ENCODE data around the gene APOM.

The APOM gene

GRCh38 chr6:31619805-31620585, 35.7 kb upstream of the APOM start (continued):
- TF ChIP-seq ZNF18 (tag by site-specific recombination; IDR thresholded peaks at IDR 0.05) (no peak), ZNF785 (tag by site-specific recombination; IDR thresholded peaks at IDR 0.05) (0 out of 2 replicates have a peak, but pooled peaks have one; percentile 39), ZNF155 (tag by site-specific recombination; IDR thresholded peaks at IDR 0.05) (no peak), YY2 (tag by site-specific recombination; IDR thresholded peaks at IDR 0.05) (peak; percentile 46), ZBTB1 (tag by site-specific recombination; IDR thresholded peaks at IDR 0.05) (no peak), ZFHX2 (tag by site-specific recombination; conservative IDR thresholded peaks at IDR 0.05) (peak; percentile 86), ZSCAN4 (tag by site-specific recombination; IDR thresholded peaks at IDR 0.05) (no peak), ZBTB48 (tag by site-specific recombination; IDR thresholded peaks at IDR 0.05) (peak; percentile 26; the same call in 1 of the 2 replicates), ZNF174 (tag by site-specific recombination; IDR thresholded peaks at IDR 0.05) (no peak), ZNF175 (tag by site-specific recombination; IDR thresholded peaks at IDR 0.05) (no peak), ZNF449 (tag by site-specific recombination; IDR thresholded peaks at IDR 0.05) (no peak; the same call in 1 of the 2 replicates), GLIS1 (tag by site-specific recombination; IDR thresholded peaks at IDR 0.05) (peak; percentile 75), ZBTB17 (tag by site-specific recombination; IDR thresholded peaks at IDR 0.05) (peak; percentile 87), ZNF596 (tag by site-specific recombination; IDR thresholded peaks at IDR 0.05) (no peak), ZNF292 (tag by site-specific recombination; IDR thresholded peaks at IDR 0.05; ENCODE audit: borderline replicate concordance, low read depth) (no peak), ZNF362 (tag by site-specific recombination; IDR thresholded peaks at IDR 0.05) (peak; percentile 82), PRDM1 (tag by site-specific recombination; IDR thresholded peaks at IDR 0.05) (no peak), SP2 (tag by site-specific recombination; IDR thresholded peaks at IDR 0.05) (peak; percentile 97), ZSCAN16 (tag by site-specific recombination; IDR thresholded peaks at IDR 0.05) (no peak), KLF17 (tag by site-specific recombination; IDR thresholded peaks at IDR 0.05) (peak; percentile 86), ZNF776 (tag by site-specific recombination; IDR thresholded peaks at IDR 0.05; ENCODE audit: borderline replicate concordance) (no peak), ZNF16 (tag by site-specific recombination; IDR thresholded peaks at IDR 0.05; ENCODE audit: low read depth) (no peak), HOXD13 (CRISPR knock-in tag; IDR thresholded peaks at IDR 0.05; ENCODE audit: borderline replicate concordance) (0 out of 2 replicates have a peak, but pooled peaks have one; percentile 41), GFI1B (tag by site-specific recombination; IDR thresholded peaks at IDR 0.05) (no peak), ZNF629 (tag by site-specific recombination; IDR thresholded peaks at IDR 0.05) (peak; percentile 99), ZNF311 (tag by site-specific recombination; IDR thresholded peaks at IDR 0.05; ENCODE audit: borderline replicate concordance) (no peak), KLF16 (tag by site-specific recombination; IDR thresholded peaks at IDR 0.05) (peak; percentile 94), ZNF571 (tag by site-specific recombination; IDR thresholded peaks at IDR 0.05) (no peak), TCF7L2 (IDR thresholded peaks at IDR 0.05; ENCODE audit: borderline replicate concordance, low read depth, low read length) (no peak), ZNF121 (tag by site-specific recombination; IDR thresholded peaks at IDR 0.05) (no peak)

All from HEK293 (cell line).